ENCODE data around the gene CPB2. TPM values are rescaled to one million over a fixed set of nuclear protein-coding genes. Genes with fewer than 3 reads are reported as not detected.

The CPB2 gene
- polyA plus RNA-seq, 1 donor = 0.10 TPM

DNA sequence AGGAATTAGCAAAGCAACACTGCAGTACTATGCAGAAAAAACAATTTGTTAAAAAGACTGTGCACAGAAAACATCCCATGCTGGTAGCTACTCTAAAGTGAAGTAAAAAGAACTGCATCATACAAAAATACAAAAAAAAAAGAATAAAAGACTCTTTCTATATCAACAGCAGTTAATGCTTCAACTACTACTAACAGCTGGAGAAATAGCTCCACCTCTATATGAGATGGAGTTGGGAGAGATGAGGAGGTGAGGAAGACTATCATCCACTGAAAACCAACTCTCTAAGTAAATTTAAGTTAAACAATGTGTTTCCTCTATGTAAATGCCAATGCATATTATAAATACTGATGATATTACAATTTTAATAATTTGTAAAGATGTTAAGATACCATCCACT lies 54.1 kb downstream of the CPB2 start:
- no peaks in the 10 kb centered on the region for H3K36me3 ChIP-seq (ENCODE audit: control insufficient read depth, insufficient read depth, low read length)
- H3K4me1 ChIP-seq (ENCODE audit: control insufficient read depth, insufficient read depth, low read length) = no peaks in the 10 kb centered on the region
- DNase-seq = no peak
- no peaks in the 10 kb centered on the region for H3K9me3 ChIP-seq (ENCODE audit: control insufficient read depth, low read depth, low read length)
- H3K4me3 ChIP-seq (ENCODE audit: low read length) = no peak overlapping the region
- H3K27ac ChIP-seq (ENCODE audit: low read length) = no peak overlapping the region
- peaks cover 3% of the 10 kb centered on the region for H3K27me3 ChIP-seq (ENCODE audit: control insufficient read depth, insufficient read depth, low read length)

DNA sequence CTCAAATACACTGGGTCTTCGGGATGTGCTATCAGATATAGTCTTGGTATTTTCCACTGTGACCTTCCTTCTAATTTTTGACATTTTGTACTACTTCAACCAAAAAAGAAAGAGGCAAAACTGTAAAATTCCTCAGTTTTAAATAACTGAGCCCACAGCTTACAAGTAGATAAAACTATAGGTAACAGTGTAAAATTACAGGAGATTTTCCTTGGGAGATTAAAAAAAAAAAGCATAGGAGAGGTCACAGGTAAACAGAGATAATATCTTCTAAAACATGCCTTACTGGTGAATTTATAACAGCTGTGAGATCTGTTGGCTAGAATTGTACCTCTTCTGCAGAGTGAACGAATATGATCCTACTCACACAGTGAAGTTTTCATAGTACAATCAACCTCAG lies 59.4 kb downstream of the CPB2 start:
- no peaks in the 10 kb centered on the region for H3K4me1 ChIP-seq (ENCODE audit: control insufficient read depth, insufficient read depth, low read length)
- H3K36me3 ChIP-seq (ENCODE audit: control insufficient read depth, insufficient read depth, low read length) = peaks cover 7% of the 10 kb centered on the region
- H3K4me3 ChIP-seq (ENCODE audit: low read length) = no peak overlapping the region
- no CpG with 5 or more reads among the region's 2 CpGs for WGBS (ENCODE audit: insufficient coverage, low lambda C conversion rate)
- DNase-seq = no peak
- no peaks in the 10 kb centered on the region for H3K9me3 ChIP-seq (ENCODE audit: control insufficient read depth, low read depth, low read length)
- no peak overlapping the region for H3K27ac ChIP-seq (ENCODE audit: low read length)
- no peaks in the 10 kb centered on the region for H3K27me3 ChIP-seq (ENCODE audit: control insufficient read depth, insufficient read depth, low read length)

DNA sequence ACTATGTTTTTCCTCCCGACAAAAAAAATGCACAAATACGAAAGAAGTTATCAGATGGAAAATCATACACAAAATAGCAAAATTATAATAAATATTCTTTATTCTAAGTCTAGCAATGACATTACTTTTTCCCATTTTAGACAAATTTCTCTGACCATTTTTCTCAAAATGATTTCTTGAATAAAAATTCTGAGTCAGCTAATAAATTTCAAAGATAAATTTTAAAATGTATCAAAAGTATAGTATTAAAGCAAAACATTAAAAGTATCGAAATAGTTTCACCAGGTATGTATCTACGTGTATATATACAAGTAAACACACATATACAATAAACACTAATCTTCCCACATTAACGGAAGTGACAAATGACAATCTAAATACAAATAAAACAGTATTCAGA lies 61.2 kb downstream of the CPB2 start:
- Histone ChIP-seq H3K36me3 (ENCODE audit: control insufficient read depth, insufficient read depth, low read length) (peaks cover 7% of the 10 kb centered on the region), H3K9me3 (ENCODE audit: control insufficient read depth, low read depth, low read length) (no peaks in the 10 kb centered on the region), H3K4me1 (ENCODE audit: control insufficient read depth, insufficient read depth, low read length) (no peaks in the 10 kb centered on the region), H3K4me3 (ENCODE audit: low read length) (no peak overlapping the region), H3K27me3 (ENCODE audit: control insufficient read depth, insufficient read depth, low read length) (no peaks in the 10 kb centered on the region), H3K27ac (ENCODE audit: low read length) (no peak overlapping the region)
- WGBS (ENCODE audit: insufficient coverage, low lambda C conversion rate) = 96% methylated on average over 4 of the region's 5 CpGs
- no peak for DNase-seq

- 90% methylated on average over 3 of the region's 4 CpGs for WGBS (ENCODE audit: insufficient coverage, low lambda C conversion rate)
These were observed 63.4 kb downstream of the CPB2 start for GRCh38 chr13:46041419-46041839.

GRCh38 chr13:46040763-46041162 lies 64.1 kb downstream of the CPB2 start:
- peaks cover 5% of the 10 kb centered on the region for H3K4me1 ChIP-seq (ENCODE audit: control insufficient read depth, insufficient read depth, low read length)
- no peak overlapping the region for H3K27ac ChIP-seq (ENCODE audit: low read length)
- H3K9me3 ChIP-seq (ENCODE audit: control insufficient read depth, low read depth, low read length) = no peaks in the 10 kb centered on the region
- H3K27me3 ChIP-seq (ENCODE audit: control insufficient read depth, insufficient read depth, low read length) = no peaks in the 10 kb centered on the region
- H3K36me3 ChIP-seq (ENCODE audit: control insufficient read depth, insufficient read depth, low read length) = peaks cover 9% of the 10 kb centered on the region
- H3K4me3 ChIP-seq (ENCODE audit: low read length) = no peak overlapping the region
- DNase-seq = no peak
- WGBS (ENCODE audit: insufficient coverage, low lambda C conversion rate) = 94% methylated on average over 2 of the region's 2 CpGs

More at GRCh38 chr13:46041419-46041839, 63.4 kb downstream of the CPB2 start:
- H3K4me1 ChIP-seq (ENCODE audit: control insufficient read depth, insufficient read depth, low read length) = peaks cover 5% of the 10 kb centered on the region
- peaks cover 7% of the 10 kb centered on the region for H3K36me3 ChIP-seq (ENCODE audit: control insufficient read depth, insufficient read depth, low read length)
- H3K27me3 ChIP-seq (ENCODE audit: control insufficient read depth, insufficient read depth, low read length) = no peaks in the 10 kb centered on the region
- H3K4me3 ChIP-seq (ENCODE audit: low read length) = no peak overlapping the region
- no peaks in the 10 kb centered on the region for H3K9me3 ChIP-seq (ENCODE audit: control insufficient read depth, low read depth, low read length)
- no peak overlapping the region for H3K27ac ChIP-seq (ENCODE audit: low read length)
- no peak for DNase-seq

- Histone ChIP-seq H3K27me3 (ENCODE audit: control insufficient read depth, insufficient read depth, low read length) (no peaks in the 10 kb centered on the region), H3K36me3 (ENCODE audit: control insufficient read depth, insufficient read depth, low read length) (peaks cover 11% of the 10 kb centered on the region), H3K4me1 (ENCODE audit: control insufficient read depth, insufficient read depth, low read length) (peaks cover 5% of the 10 kb centered on the region), H3K4me3 (ENCODE audit: low read length) (no peak overlapping the region), H3K9me3 (ENCODE audit: control insufficient read depth, low read depth, low read length) (no peaks in the 10 kb centered on the region), H3K27ac (ENCODE audit: low read length) (peak overlapping the region; percentile 84)
- DNase-seq = no peak
- 88% methylated on average over 3 of the region's 6 CpGs for WGBS (ENCODE audit: insufficient coverage, low lambda C conversion rate)
These were observed 65.2 kb downstream of the CPB2 start for GRCh38 chr13:46039411-46040182.

- peak overlapping the region; percentile 84 for H3K27ac ChIP-seq (ENCODE audit: low read length)
- DNase-seq = peak; percentile 70 to 91
- WGBS (ENCODE audit: insufficient coverage, low lambda C conversion rate) = 27% methylated on average over 2 of the region's 4 CpGs
- H3K4me3 ChIP-seq (ENCODE audit: low read length) = no peak overlapping the region
- no peaks in the 10 kb centered on the region for H3K27me3 ChIP-seq (ENCODE audit: control insufficient read depth, insufficient read depth, low read length)
- no peaks in the 10 kb centered on the region for H3K9me3 ChIP-seq (ENCODE audit: control insufficient read depth, low read depth, low read length)
- H3K4me1 ChIP-seq (ENCODE audit: control insufficient read depth, insufficient read depth, low read length) = peaks cover 5% of the 10 kb centered on the region
- peaks cover 11% of the 10 kb centered on the region for H3K36me3 ChIP-seq (ENCODE audit: control insufficient read depth, insufficient read depth, low read length)
These were observed 66.5 kb downstream of the CPB2 start for GRCh38 chr13:46038296-46038695.

DNA sequence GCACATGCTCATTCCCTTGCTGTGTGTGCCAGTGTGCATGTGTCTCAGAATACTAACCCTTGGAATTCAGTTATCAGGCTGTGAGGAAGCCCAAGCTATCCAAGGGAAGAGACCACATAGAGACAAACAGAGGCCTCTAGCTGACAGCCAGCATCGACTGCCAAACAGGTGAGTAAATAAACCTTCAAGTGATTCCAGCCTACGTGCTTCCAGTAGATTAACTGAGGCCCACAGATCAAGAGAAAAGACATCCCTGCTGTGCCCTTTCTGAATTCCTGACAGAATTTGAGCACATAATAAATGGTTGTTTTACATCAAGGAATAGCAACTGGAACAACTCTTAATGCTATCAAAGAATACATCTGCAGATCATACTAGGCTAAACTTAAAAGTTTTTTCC lies 69.8 kb downstream of the CPB2 start:
- no peak overlapping the region for H3K4me3 ChIP-seq (ENCODE audit: low read length)
- DNase-seq = no peak
- H3K36me3 ChIP-seq (ENCODE audit: control insufficient read depth, insufficient read depth, low read length) = peaks cover 4% of the 10 kb centered on the region
- no peaks in the 10 kb centered on the region for H3K27me3 ChIP-seq (ENCODE audit: control insufficient read depth, insufficient read depth, low read length)
- H3K9me3 ChIP-seq (ENCODE audit: control insufficient read depth, low read depth, low read length) = no peaks in the 10 kb centered on the region
- H3K27ac ChIP-seq (ENCODE audit: low read length) = no peak overlapping the region
- peaks cover 5% of the 10 kb centered on the region for H3K4me1 ChIP-seq (ENCODE audit: control insufficient read depth, insufficient read depth, low read length)
- no CpG with 5 or more reads among the region's 2 CpGs for WGBS (ENCODE audit: insufficient coverage, low lambda C conversion rate)

GRCh38 chr13:46032341-46032740 lies 72.5 kb downstream of the CPB2 start:
- H3K27me3 ChIP-seq (ENCODE audit: control insufficient read depth, insufficient read depth, low read length) = no peaks in the 10 kb centered on the region
- H3K4me1 ChIP-seq (ENCODE audit: control insufficient read depth, insufficient read depth, low read length) = peaks cover 3% of the 10 kb centered on the region
- DNase-seq = no peak
- peaks cover 4% of the 10 kb centered on the region for H3K36me3 ChIP-seq (ENCODE audit: control insufficient read depth, insufficient read depth, low read length)
- no peak overlapping the region for H3K27ac ChIP-seq (ENCODE audit: low read length)
- H3K4me3 ChIP-seq (ENCODE audit: low read length) = no peak overlapping the region
- H3K9me3 ChIP-seq (ENCODE audit: control insufficient read depth, low read depth, low read length) = peaks cover 2% of the 10 kb centered on the region

DNA sequence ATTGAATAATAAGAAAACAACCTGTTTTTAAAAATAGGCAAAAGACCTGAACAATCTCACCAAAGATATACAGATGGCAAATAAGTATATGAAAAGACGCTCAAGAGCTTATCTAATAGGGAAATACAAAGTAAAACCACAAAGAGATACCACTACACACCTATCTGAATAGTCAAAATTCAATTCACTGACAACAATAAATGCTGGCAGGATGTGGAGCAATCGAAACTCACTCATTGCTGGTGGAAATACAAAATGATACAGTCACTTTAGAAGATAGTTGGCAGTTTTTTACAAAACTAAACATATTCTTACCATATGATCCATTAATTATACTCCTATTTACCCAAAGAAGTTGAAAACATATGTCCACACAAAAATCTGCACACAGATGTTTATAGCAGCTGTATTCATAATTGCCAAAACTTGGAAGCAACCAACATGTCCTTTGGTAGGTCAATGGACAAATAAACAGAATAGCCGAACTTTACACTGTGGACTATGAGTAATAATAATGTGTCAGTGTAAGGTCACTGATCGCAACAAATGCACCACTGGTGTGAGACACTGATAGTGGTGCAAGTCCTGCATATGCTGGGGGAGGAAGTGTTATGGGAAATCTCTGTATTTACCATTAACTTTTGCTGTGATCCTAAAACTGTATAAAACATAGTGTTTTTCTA lies 73.1 kb downstream of the CPB2 start:
- Histone ChIP-seq H3K27me3 (ENCODE audit: control insufficient read depth, insufficient read depth, low read length) (no peaks in the 10 kb centered on the region), H3K9me3 (ENCODE audit: control insufficient read depth, low read depth, low read length) (peaks cover 2% of the 10 kb centered on the region), H3K4me3 (ENCODE audit: low read length) (no peak overlapping the region), H3K4me1 (ENCODE audit: control insufficient read depth, insufficient read depth, low read length) (no peaks in the 10 kb centered on the region), H3K27ac (ENCODE audit: low read length) (no peak overlapping the region), H3K36me3 (ENCODE audit: control insufficient read depth, insufficient read depth, low read length) (peaks cover 4% of the 10 kb centered on the region)
- DNase-seq = no peak
- 82% methylated on average over 2 of the region's 4 CpGs for WGBS (ENCODE audit: insufficient coverage, low lambda C conversion rate)

DNA sequence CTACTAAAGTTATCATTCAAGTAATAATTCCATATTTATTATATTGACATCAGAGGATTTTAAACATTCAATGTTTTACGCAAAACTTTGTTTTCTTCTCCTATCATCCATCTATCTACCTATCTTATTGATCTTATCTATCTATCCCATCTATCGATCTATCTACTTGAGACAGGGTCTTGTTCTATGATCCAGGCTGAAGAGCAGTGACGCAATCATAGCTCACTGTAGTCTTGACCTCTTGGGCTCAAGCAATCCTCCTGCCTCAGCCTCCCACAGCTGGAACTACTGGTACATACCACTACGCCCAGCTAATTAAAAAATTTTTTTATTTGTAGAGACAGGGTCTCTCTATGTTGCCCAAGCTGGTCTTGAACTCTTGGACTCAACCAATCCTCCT lies 79.7 kb downstream of the CPB2 start:
- Histone ChIP-seq H3K27ac (ENCODE audit: low read length) (no peak overlapping the region), H3K9me3 (ENCODE audit: control insufficient read depth, low read depth, low read length) (peaks cover 2% of the 10 kb centered on the region), H3K4me3 (ENCODE audit: low read length) (no peak overlapping the region), H3K27me3 (ENCODE audit: control insufficient read depth, insufficient read depth, low read length) (no peaks in the 10 kb centered on the region), H3K36me3 (ENCODE audit: control insufficient read depth, insufficient read depth, low read length) (peaks cover 1% of the 10 kb centered on the region), H3K4me1 (ENCODE audit: control insufficient read depth, insufficient read depth, low read length) (no peaks in the 10 kb centered on the region)
- DNase-seq = no peak
- WGBS (ENCODE audit: insufficient coverage, low lambda C conversion rate) = 93% methylated on average over 2 of the region's 4 CpGs
